PC-9 (cell line): ENCODE results near the gene C22orf31. TPM values are rescaled to one million over a fixed set of nuclear protein-coding genes. Genes with fewer than 3 reads are reported as not detected.

Source experiments
- BruUV-seq: library from RNA; stranded (reverse); fragments of 400-500 nt; replicated peaks from 2 replicates; lab custom pipeline; 2021; lab: Mats Ljungman, UMichigan
- CTCF ChIA-PET: fragments of 300-600 bp; sonication (Branson Sonifier 250); formaldehyde crosslinking; loops from one replicate; lab custom pipeline; 2022; ENCODE audit warnings: antibody characterized with exemption; lab: Charles Lee
- POLR2A ChIA-PET: fragments of 300-600 bp; sonication (Branson Sonifier 250); formaldehyde crosslinking; loops from one replicate; lab custom pipeline; 2022; ENCODE audit warnings: antibody characterized with exemption; ENCODE audit not compliant: unreplicated experiment; lab: Charles Lee
- DNase-seq, 2 experiments: peaks; one replicate each; pipeline versions ENCODE4 v3.0.0 to v3.0.0-alpha.2; 2015 to 2022; ENCODE audit warnings: mixed read lengths in 1 of 2
- H2AFZ ChIP-seq: fragments of 200-600 bp; sonication (generic); 2 replicates; pipeline ENCODE4 v1.8.1; 2017; ENCODE audit warnings: antibody characterized with exemption
- H3F3A ChIP-seq: fragments of 200-600 bp; sonication (generic); 2 replicates; pipeline ENCODE4 v1.8.1; 2017; ENCODE audit warnings: antibody characterized with exemption, mild to moderate bottlenecking, low read depth; ENCODE audit not compliant: insufficient read depth
- H3K27ac ChIP-seq: fragments of 200-600 bp; sonication (generic); 2 replicates; pipeline ENCODE4 v1.6.1; 2016; ENCODE audit warnings: mixed run types
- H3K27me3 ChIP-seq: fragments of 200-600 bp; sonication (generic); 2 replicates; pipeline ENCODE4 v1.6.1; 2016; ENCODE audit warnings: low read depth, mixed run types; ENCODE audit not compliant: insufficient read depth
- H3K36me3 ChIP-seq: fragments of 200-600 bp; sonication (generic); 2 replicates; pipeline ENCODE4 v1.6.1; 2016; ENCODE audit warnings: low read depth, mixed run types
- H3K4me1 ChIP-seq: fragments of 200-600 bp; sonication (generic); replicated peaks from 2 replicates; pipeline ENCODE4 v1.6.1; 2016; ENCODE audit warnings: mixed run types; ENCODE audit not compliant: insufficient read depth
- H3K4me2 ChIP-seq: fragments of 200-600 bp; sonication (generic); 2 replicates; pipeline ENCODE4 v1.6.1; 2017; ENCODE audit warnings: mixed run types
- H3K4me3 ChIP-seq: fragments of 200-600 bp; sonication (generic); 2 replicates; pipeline ENCODE4 v1.6.1; 2016; ENCODE audit warnings: mixed run types
- H3K79me2 ChIP-seq: fragments of 200-600 bp; sonication (generic); 2 replicates; pipeline ENCODE4 v1.6.1; 2017; ENCODE audit warnings: low read depth, mixed run types
- H3K9me2 ChIP-seq: fragments of 200-600 bp; sonication (generic); 2 replicates; pipeline ENCODE4 v1.8.1; 2017; ENCODE audit warnings: mild to moderate bottlenecking; ENCODE audit not compliant: insufficient read depth
- H3K9me3 ChIP-seq: fragments of 200-600 bp; sonication (generic); 2 replicates; pipeline ENCODE4 v1.8.1; 2016; ENCODE audit warnings: low read depth; ENCODE audit not compliant: insufficient read depth
- H4K20me1 ChIP-seq: fragments of 200-600 bp; sonication (generic); 2 replicates; pipeline ENCODE4 v1.8.1; 2017; ENCODE audit not compliant: insufficient read depth
- CTCF ChIP-seq: fragments of 200-600 bp; sonication (generic); conservative IDR thresholded peaks from 2 replicates; pipeline ENCODE4 v1.6.1; 2017; ENCODE audit warnings: mixed run types, antibody characterized with exemption, mild to moderate bottlenecking, moderate library complexity
- EZH2 ChIP-seq: fragments of 200-600 bp; sonication (generic); IDR thresholded peaks from 2 replicates; pipeline ENCODE4 v1.8.0; 2017; ENCODE audit warnings: antibody characterized with exemption, low read depth
- intact Hi-C: fragments of 100-400 bp; cut with micrococcal nuclease; formaldehyde crosslinking; loops from one replicate; pipeline ENCODE4 v1.10.0; 2022; ENCODE audit not compliant: unreplicated experiment
- total RNA-seq: library from RNA; stranded (reverse); gene quantifications from 2 replicates; pipeline ENCODE4 v1.2.3, GENCODE V29; 2021

Gene C22orf31
- total RNA-seq, 1 experiment from 2014 or later = not detected

- Histone ChIP-seq H3K4me1 (no peaks in the 10 kb centered on the region), H3F3A (no peaks in the 10 kb centered on the region), H3K36me3 (no peaks in the 10 kb centered on the region), H3K9me3 (no peaks in the 10 kb centered on the region), H3K79me2 (no peaks in the 10 kb centered on the region), H3K4me2 (no peak overlapping the region), H3K27me3 (no peaks in the 10 kb centered on the region), H4K20me1 (no peaks in the 10 kb centered on the region; the same call in 1 of the 2 replicates), H2AFZ (no peak overlapping the region), H3K27ac (no peak overlapping the region), H3K9me2 (no peaks in the 10 kb centered on the region), H3K4me3 (no peak overlapping the region)
- ChIA-PET CTCF (no interaction called here), POLR2A (no interaction called here)
- TF ChIP-seq EZH2 = no peak
- no peak for TF ChIP-seq CTCF
- BruUV-seq = no TSS peak
- intact Hi-C loops = no loop called here
- no peak for DNase-seq
Observed at GRCh38 chr22:29022101-29022817, 39.4 kb downstream of the C22orf31 start.

- no peaks in the 10 kb centered on the region for H3K9me2 ChIP-seq
- intact Hi-C loops = no loop called here
- no peaks in the 10 kb centered on the region for H3F3A ChIP-seq
- CTCF ChIA-PET = no interaction called here
- no peak for DNase-seq
- H4K20me1 ChIP-seq = no peaks in the 10 kb centered on the region; the same call in 1 of the 2 replicates
- no peak overlapping the region for H3K4me2 ChIP-seq
- H3K4me1 ChIP-seq = no peaks in the 10 kb centered on the region
- POLR2A ChIA-PET = no interaction called here
- TF ChIP-seq EZH2 (no peak), CTCF (no peak)
- no TSS peak for BruUV-seq
- H3K27me3 ChIP-seq = no peaks in the 10 kb centered on the region
- no peaks in the 10 kb centered on the region for H3K36me3 ChIP-seq
- H3K4me3 ChIP-seq = no peak overlapping the region
- no peak overlapping the region for H3K27ac ChIP-seq
- no peak overlapping the region for H2AFZ ChIP-seq
- no peaks in the 10 kb centered on the region for H3K9me3 ChIP-seq
- no peaks in the 10 kb centered on the region for H3K79me2 ChIP-seq
Observed at GRCh38 chr22:29018293-29019189, 43.1 kb downstream of the C22orf31 start.

GRCh38 chr22:29016067-29016938, 45.3 kb downstream of the C22orf31 start:
- DNase-seq = no peak
- H3K27ac ChIP-seq = no peak overlapping the region
- no peak overlapping the region for H3K4me3 ChIP-seq
- ChIA-PET POLR2A (no interaction called here), CTCF (no interaction called here)
- H3K9me3 ChIP-seq = no peaks in the 10 kb centered on the region
- no TSS peak for BruUV-seq
- intact Hi-C loops = no loop called here
- no peaks in the 10 kb centered on the region; the same call in 1 of the 2 replicates for H4K20me1 ChIP-seq
- H3K36me3 ChIP-seq = no peaks in the 10 kb centered on the region
- H3K4me2 ChIP-seq = no peak overlapping the region
- H3K4me1 ChIP-seq = no peaks in the 10 kb centered on the region
- TF ChIP-seq EZH2 (no peak), CTCF (no peak)
- no peaks in the 10 kb centered on the region for H3F3A ChIP-seq
- H3K9me2 ChIP-seq = no peaks in the 10 kb centered on the region
- H2AFZ ChIP-seq = no peak overlapping the region
- no peaks in the 10 kb centered on the region for H3K79me2 ChIP-seq
- no peaks in the 10 kb centered on the region for H3K27me3 ChIP-seq
